DOHH2 (cell line): Measurements from ENCODE around the gene GALNT3.

Experiments
- EZH2phosphoT487 ChIP-seq: fragments of 200-600 bp; sonication (generic); IDR thresholded peaks from 2 replicates; pipeline ENCODE4 v1.6.1; 2017; ENCODE audit warnings: borderline replicate concordance, mild to moderate bottlenecking, antibody characterized with exemption, low read length, moderate library complexity, mixed read lengths
- TF ChIP-seq, protein P1 (sequence below): fragments of 200-600 bp; sonication (generic); IDR thresholded peaks from one replicate; pipeline ENCODE4 v1.5.1; 2014; ENCODE audit warnings: antibody characterized with exemption, mild to moderate bottlenecking, low read depth, low read length; ENCODE audit not compliant: poor library complexity, severe bottlenecking

DNA sequence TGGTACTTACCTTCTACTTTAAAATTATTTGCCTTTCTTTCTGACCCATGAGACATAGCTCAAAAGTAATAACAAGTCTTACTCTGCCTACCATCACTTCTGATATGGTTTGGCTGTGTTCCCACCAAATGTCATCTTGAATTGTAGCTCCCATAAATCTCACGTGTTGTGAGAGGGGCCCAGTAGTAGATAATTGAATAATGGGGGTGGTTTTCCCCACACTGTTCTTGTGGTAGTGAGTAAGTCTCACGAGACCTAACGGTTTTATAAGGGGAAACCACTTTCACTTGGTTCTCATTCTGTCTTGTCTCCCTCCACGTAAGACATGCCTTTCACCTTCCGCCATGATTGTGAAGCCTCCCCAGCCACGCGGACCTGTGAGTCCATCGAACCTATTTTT is 47.5 kb downstream of the GALNT3 start:
- TF ChIP-seq, protein P1, sequence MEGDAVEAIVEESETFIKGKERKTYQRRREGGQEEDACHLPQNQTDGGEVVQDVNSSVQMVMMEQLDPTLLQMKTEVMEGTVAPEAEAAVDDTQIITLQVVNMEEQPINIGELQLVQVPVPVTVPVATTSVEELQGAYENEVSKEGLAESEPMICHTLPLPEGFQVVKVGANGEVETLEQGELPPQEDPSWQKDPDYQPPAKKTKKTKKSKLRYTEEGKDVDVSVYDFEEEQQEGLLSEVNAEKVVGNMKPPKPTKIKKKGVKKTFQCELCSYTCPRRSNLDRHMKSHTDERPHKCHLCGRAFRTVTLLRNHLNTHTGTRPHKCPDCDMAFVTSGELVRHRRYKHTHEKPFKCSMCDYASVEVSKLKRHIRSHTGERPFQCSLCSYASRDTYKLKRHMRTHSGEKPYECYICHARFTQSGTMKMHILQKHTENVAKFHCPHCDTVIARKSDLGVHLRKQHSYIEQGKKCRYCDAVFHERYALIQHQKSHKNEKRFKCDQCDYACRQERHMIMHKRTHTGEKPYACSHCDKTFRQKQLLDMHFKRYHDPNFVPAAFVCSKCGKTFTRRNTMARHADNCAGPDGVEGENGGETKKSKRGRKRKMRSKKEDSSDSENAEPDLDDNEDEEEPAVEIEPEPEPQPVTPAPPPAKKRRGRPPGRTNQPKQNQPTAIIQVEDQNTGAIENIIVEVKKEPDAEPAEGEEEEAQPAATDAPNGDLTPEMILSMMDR: no peak
- no peak for TF ChIP-seq EZH2phosphoT487
